Spleen (tissue), 7 donors: Measurements from ENCODE around the gene C8A.

ENCODE experiments used
- CTCF ChIP-seq, 11 experiments: fragments of 200-600 bp in 7 of 11; fragments of 450-650 bp in 4 of 11; sonication (generic) in 4 of 11; IDR thresholded peaks in 8 of 11; conservative IDR thresholded peaks in 3 of 11; 1 replicate in 7 of 11; 2 replicates in 4 of 11; pipeline versions ENCODE4 v1.4.0 to v1.8.0; 2016 to 2021; ENCODE audit warnings: antibody characterized with exemption in 11 of 11, inconsistent platforms in 4 of 11, mild to moderate bottlenecking in 1 of 11
- POLR2A ChIP-seq, 3 donors: fragments of 450-650 bp; IDR thresholded peaks; one replicate each; pipeline ENCODE4 v1.5.1; 2017; ENCODE audit warnings: antibody characterized with exemption in 3 of 3, mild to moderate bottlenecking in 1 of 3
- POLR2AphosphoS5 ChIP-seq, 3 donors: sonication (generic); formaldehyde crosslinking; IDR thresholded peaks; one replicate each; pipeline ENCODE4 v1.5.1; 2017; ENCODE audit warnings: antibody characterized with exemption in 3 of 3
- donor health status: DM: no; HTN: no; CAD: no; lungs with moderate emphysema.
- donor health status: DM: no; HTN: no; CAD: no.
- donor health status: DM: no; HTN: no; CAD: no.

- TF ChIP-seq CTCF (IDR thresholded peaks at IDR 0.05 in 8 of 11, conservative IDR thresholded peaks at IDR 0.05 in 3 of 11) (no peak), POLR2A (IDR thresholded peaks at IDR 0.05) (no peak), POLR2AphosphoS5 (IDR thresholded peaks at IDR 0.05) (no peak)
Measured at GRCh38 chr1:56833088-56833487, 21.5 kb upstream of the C8A start.
